Measurements from ENCODE around the gene PURB.
A peak's percentile ranks its signal among the peaks of the same experiment; 100 is the strongest.
"Not testable (repeated sequence)": the region's sequence is repeated elsewhere in the genome, so short reads cannot be mapped to it uniquely, and the experiment has no call there.

Gene PURB

DNA sequence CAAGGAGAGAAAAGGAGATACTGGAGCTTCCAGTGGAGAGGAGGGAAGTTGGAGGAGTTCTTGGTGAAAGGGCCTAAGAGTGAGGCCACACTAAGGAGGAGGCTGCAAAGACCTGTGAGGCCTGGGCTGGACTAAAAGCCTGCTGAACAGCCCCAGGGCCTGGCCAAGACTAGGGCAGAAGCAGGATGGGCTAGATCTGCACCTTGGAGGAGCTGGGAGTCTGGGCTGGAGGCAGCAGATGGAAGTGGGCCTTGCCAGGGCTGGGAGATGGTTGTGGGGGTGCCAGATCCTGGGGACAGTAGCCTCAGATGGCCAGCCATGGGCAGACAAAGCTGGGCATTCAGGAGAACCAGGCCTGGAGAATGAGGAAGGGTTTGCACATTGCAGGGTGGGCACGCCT, 6.5 kb upstream of the PURB start:
- DNase-seq (ENCODE audit: low read depth): no peak

DNA sequence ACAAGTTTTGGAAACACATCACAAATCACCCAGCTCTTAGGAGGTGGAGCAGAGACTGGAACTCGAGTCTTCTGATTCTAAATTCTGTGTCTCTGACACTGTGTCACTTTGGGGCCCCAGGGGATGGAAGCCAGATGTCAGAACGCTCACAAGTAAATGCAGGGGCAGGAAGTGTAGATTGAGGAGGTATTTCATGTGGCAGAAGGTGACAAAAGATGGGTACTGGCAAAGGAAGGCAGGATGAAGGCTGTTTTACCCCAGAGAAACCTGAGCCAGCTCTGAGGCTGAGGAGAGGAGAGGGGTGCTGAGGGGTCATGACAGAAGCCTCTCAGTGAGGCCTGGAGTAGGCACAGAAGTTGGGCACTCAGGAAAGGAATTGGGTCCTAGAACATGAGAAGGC, 6.0 kb upstream of the PURB start:
- no peak for DNase-seq (ENCODE audit: low read depth)

DNA sequence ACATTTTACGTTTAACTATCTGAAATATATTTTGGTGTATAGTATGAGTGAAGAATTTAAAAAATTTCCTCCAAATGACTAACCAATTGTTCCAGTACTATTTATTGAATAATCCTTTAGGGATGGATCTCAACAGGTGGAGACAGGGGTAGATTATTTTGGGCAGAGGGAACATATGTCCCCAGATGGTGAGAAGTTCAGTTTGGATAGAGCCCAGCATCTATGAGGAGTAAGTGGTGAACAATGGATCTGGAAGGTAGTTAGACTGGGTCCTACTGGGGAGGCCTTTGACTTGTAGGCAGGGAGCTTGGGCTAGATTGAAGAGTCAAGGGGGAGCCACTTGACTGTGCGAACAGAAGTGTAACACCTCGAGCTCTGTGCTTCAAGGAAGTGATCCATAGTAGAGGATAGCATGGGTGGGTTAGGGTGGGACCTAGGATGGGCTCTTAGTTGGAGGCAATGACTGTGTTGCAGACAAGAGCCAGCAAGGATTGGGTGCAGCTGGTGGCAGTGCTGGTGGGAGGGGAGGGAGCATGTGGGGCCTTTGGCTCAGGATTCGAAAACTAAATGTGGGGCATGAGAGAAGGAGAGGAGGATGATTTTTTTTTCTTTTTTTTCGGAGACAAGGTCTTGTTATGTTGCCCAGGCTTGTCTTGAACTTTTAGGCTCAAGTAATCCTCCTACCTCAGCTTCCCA, 3.9 kb upstream of the PURB start:
- DNase-seq (ENCODE audit: low read depth): no peak

DNA sequence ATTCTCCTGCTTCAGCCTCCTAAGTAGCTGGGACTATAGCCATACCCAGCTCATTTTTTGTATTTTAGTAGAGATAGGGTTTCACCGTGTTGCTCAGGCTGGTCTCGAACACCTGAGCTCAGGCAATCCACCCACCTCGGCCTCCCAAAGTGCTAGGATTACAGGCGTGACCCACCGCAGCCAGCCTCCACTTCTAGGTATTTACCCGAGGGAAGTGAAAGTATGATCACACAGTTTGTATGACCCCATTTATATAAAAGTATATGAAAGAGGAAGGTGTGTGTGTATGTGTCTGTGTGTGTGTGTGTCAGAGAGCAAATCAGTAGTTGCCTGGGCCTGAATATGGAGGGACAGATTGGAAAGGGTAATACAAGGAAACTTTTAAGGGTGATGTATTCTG, 2.0 kb upstream of the PURB start:
- DNase-seq (ENCODE audit: low read depth): no peak

DNA sequence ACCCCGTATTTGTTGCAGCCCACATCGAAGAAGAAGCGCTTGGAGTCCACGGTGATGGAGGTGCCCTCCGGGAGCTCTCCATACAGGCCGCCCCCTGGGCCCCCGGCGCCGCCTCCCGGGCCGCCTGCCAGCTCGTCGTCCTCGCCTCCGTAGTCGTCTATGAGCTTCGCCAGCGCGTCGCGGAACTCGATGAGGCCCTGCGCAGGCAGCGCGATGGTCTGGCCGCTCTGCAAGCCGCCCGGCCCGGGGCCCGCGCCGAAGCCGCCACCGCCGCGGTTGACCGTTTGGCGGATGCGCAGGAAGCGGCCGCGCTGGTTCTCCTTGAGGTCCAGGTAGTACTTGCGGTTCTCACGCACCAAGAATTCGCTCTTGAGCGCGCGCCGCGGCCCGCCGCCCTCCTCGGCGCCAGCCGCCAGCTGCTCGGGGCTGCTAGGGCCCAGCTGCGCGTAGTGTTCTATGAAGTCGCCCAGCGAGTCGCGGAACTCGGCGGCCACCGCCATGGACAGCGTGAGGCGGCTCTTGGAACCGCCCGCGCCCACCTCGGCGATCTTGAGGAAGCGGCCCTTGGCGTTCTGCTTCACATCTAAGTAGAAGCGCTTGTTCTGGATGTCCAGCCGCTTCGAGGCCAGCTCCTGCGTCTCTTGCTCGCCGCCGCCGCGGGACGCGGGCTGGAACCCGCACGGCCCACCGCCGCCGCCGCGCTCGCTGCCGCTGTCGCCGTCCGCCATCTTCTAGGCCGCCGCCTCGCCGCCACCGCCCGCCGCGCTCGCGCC, 523 bp downstream of the PURB start:
- DNase-seq (ENCODE audit: low read depth): peak; percentile 77

DNA sequence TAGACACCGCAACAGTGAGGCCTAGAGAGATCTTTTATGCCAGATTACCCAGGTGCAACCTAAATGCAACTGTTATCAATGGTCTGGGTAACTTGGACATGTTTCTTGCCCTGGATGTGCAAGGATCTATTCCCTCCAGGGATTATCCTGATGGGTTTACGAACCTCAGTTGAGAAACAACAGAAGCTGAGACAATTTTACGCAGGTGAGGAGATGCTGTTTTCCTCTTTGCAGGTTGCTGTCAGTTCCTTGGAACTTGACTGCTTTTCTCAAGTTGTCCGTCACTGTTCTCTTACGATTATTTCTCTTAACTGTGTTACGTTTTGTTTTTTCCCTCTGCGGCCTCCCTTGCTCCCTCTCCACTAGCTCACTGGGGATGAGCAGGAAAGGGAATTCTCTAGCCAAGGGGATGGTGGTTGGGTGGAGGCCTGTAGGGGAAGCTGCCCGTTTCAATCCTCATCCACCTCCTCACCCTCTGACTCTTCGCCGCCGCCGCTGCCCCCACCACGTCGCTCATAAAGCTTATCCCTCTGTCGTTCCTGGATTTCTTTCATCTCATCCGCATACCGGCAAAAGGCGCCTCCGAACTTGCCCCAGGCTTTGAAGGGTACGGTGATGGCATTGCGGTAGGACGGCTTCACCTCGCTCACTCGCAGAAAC, 1.2 kb downstream of the PURB start:
- no peak for DNase-seq (ENCODE audit: low read depth)

DNA sequence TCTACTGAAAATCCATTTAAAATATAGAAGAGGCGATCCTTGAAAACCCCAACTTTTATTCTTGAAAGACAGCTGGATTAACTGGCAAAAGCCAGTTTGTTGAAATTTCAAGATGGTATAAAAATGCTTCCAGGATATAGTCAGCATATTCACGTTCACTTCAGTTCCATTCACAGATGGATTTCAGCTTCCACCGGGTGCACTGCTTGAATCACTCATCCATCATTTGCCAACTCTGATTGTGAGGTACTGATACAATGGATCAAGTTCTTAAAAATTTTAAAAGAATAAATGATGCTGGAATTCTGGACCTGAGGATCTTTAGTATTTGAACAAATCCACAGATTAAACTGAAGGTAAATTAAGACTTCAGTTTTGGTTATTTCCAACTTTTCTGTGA, 2.4 kb downstream of the PURB start:
- DNase-seq (ENCODE audit: low read depth): peak; percentile 57

DNA sequence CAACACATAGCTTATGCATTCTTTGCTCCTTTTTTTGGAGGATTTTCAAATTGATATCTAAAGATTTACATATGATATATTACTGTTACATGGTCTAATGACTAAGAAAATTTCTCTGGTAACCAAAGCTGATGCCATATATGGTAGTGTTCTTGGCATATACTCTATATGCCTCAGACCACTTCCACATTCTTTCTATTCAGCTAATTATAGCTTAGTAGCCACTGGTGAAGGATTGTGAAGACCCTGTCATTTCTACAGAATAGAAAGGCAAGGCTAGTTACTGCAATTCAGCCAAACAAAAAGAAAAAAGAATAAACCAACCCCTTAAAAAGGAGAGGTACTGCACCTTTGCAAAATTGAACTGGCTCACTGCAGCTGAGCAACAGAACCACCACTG, 3.7 kb downstream of the PURB start:
- peak; percentile 86 for DNase-seq (ENCODE audit: low read depth)

DNA sequence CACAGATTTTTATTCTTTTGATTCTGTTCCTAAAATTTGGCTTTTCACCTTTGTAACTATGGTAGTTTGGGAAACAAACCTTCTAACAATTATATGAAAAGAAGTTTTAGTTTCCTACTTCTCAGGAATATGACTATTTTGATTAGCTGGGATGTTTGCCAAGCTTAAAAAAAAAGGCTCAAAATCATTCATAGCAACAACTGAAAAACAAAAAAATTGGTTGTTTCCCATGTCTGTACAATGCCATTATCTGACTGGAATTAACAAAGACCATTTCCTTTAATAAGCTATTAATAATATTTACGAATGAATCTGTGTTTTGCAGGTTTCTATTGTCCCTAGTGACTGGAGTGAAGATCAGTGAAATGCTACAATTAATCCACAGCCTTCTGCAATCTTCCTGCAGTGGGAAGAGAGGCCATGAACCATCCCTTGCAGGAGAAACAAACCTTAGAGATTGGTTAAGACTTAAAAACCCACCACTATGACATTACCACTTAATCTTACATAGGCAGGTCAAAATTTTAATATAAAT, 4.2 kb downstream of the PURB start:
- no peak for DNase-seq (ENCODE audit: low read depth)

DNA sequence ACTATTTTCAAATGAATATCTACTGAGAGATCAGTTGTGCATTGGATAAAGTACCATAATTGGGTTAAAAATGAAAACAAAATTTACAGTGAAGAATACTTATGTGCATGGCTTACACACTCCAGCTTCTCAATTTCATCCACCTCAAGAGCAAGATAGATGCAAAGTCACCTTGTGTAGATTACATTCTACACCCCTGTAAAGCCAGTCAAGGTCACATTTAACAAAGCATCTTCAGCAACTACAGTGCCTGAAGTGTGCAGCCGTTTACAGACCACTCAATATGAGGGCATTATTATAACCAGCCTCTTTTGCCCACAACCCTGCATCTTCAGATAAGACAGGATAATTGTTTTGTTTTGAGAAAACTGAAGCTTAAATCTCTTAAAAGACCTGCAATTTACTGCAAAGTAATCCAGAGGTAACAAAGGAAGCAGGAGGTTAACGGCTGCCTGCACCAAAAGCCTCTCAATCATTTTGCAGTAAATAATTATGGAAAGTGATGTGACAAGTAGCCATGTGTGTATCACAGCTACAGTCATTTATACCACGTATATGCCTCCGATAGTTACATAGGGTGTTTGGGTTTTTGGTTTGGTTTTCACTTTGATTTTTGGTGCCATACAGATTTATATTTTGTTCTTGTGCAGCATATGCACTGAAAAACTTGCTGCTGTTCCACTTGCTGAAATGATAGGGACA, 4.9 kb downstream of the PURB start:
- no peak for DNase-seq (ENCODE audit: low read depth)

DNA sequence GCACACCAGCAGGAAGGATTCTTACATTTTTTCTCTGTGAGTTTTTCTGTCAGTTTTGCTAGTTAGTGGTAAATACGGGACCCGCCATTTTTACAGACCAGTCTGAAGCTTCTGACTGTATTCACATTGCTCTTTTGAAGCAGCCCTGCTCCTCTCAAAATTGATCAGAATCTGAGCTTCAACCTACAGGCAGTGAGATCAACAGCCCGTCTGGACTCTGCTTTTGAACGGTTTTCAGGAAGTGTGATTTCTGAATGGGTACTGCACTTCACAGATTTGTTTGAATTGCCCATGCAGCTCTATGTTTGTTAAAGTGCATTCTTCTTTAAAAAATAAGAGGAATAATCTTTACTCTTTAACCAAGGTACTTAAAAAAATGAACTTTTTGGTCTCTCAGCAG, 8.9 kb downstream of the PURB start:
- no peak for DNase-seq (ENCODE audit: low read depth)

DNA sequence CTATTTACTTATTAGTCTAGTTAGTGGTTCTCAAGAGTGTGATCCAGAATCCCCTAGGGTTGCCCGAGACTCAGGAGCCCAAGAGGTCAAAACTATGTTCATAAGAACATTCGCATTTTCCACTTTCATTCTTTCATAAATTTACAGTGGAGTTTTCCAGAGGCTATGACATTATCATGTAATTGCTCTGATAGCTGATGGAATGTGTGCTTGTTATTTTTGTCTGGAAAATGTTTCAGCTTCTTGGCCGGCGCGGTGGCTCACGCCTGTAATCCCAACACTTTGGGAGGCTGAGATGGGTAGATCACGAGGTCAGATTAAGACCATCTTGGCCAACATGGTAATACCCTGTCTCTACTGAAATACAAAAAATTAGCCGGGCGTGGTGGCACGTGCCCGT, 10.1 kb downstream of the PURB start:
- DNase-seq (ENCODE audit: low read depth): no peak

DNA sequence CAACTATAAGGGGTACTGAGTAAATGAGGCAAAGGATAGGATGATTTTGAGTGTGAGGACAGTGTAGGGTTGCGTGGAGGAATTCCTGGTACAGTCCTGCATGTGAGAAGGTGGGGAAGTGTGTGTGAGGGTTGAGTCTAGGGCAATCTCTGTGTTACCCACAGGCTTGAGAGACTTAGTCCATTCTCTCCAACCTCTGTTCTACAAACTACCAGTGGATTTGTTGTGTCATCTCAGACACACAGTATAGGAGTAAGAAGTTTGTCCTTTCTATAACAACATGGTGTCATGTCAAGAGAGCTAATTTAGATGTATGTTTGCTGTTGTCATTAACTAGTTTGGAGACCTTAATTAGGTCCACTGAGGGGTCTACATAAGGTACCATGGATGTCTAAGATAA, 12.5 kb downstream of the PURB start:
- DNase-seq (ENCODE audit: low read depth): no peak

DNA sequence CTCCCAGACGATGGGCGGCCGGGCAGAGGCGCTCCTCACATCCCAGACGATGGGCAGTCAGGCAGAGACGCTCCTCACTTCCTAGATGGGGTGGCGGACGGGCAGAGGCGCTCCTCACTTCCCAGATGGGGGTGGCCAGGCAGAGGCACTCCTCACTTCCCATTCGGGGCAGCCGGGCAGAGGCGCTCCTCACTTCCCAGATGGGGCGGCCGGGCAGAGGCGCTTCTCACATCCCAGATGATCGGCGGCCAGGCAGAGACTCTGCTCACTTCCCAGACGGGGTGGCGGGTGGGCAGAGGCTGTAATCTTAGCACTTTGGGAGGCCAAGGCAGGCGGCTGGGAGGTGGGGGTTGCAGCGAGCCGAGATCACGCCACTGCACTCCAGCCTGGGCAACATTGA, 13.4 kb downstream of the PURB start:
- not testable (repeated sequence) for DNase-seq (ENCODE audit: low read depth)

DNA sequence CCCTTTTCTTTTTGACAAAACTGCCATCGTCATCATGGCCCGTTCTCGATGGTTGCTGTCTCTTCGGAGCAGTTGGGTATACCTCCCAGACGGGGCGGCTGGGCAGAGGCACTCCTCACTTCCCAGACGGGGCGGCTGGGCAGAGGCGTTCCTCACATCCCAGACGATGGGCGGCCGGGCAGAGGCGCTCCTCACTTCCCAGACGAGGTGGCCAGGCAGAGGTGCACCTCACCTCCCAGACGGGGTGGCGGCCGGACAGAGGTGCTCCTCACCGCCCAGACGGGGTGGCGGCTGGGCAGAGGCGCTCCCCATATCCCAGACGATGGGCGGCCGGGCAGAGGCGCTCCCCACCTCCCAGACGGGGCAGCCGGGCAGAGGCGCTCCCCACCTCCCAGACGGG, 14.6 kb downstream of the PURB start:
- DNase-seq (ENCODE audit: low read depth): not testable (repeated sequence)

DNA sequence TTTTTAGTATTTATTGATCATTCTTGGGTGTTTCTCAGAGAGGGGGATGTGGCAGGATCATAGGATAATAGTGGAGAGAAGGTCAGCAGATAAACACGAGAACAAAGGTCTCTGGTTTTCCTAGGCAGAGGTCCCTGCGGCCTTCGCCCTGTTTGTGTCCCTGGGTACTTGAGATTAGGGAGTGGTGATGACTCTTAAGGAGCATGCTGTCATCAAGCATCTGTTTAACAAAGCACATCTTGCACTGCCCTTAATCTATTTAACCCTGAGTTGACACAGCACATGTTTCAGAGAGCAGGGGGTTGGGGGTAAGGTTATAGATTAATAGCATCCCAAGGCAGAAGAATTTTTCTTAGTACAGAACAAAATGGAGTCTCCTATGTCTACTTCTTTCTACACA, 15.0 kb downstream of the PURB start:
- not testable (repeated sequence) for DNase-seq (ENCODE audit: low read depth)

DNA sequence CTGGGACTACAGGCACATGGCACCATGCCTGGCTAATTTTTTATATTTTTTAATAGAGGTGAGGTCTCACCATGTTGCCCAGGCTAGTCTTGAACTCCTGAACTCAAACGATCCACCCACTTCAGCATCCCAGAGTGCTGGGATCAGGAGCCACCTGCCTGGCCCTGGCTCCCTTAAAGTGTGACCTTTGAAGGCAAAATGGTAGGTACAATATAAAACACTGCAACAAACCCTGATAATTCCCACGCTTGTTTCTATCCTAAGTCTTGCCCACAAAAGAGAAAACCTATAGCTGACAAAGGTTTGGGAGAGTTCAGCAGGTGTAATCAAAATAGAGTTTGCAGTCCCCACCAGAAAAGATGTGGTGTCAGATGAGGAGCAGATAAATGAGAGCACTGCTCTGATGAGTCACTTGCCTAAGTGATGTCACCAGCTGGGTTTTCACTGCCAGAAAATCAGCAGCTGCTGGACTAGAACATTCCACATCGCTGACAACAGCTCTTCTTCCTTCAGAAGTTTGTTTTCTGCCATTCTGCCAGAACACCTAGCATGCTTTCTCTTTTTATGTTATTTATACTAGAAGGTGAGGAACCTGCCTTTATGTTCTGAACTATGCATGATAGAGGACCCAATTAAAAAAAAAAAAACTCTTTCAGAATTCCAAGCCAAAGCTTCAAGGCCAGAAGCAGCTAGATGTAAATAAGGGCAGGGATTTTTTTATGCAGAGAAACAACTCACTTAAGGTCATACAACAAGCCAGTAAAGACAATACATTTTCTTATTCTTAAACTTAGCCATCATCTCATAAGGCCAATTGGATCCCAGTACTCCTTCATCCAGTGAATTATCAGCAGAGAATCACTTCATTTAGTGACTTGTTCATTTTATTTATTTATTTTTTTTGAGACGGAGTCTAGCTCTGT, 18.0 kb downstream of the PURB start:
- DNase-seq (ENCODE audit: low read depth): peak; percentile 90

DNA sequence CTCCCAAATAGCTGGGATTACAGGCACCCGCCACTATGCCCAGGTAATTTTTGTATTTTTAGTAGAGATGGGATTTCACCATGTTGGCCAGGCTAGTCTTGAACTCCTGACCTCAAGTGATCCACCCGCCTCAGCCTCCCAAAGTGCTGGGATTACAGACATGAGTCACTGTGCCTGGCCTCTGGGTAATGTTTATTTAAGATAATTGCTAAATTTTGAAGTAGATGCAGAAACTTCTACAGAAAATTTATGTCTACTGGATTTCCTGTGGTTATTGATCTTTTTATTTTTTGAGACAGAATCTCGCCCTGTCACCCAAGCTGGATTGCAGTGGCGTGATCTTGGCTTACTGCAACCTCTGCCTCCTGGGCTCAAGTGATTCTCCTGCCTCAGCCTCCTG, 23.4 kb downstream of the PURB start:
- DNase-seq (ENCODE audit: low read depth): peak; percentile 39

DNA sequence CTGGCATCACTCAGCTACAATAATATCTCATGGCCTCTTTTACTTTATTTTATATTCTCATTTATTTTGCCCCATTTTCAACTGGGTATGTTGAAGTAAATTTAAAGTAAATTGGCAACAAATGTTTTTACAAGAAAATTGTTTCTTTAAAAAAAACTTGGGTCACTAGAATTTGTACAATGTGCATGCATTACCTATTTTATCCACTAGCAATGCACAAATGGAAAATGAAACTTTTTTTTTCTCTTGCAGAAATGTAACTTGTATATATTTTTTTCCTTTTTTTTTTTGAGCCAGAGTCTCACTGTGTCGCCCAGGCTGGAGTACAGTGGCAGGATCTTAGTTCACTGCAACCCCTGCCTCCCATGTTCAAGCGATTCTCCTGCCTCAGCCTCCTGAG, 27.2 kb downstream of the PURB start:
- DNase-seq (ENCODE audit: low read depth): peak; percentile 29

DNA sequence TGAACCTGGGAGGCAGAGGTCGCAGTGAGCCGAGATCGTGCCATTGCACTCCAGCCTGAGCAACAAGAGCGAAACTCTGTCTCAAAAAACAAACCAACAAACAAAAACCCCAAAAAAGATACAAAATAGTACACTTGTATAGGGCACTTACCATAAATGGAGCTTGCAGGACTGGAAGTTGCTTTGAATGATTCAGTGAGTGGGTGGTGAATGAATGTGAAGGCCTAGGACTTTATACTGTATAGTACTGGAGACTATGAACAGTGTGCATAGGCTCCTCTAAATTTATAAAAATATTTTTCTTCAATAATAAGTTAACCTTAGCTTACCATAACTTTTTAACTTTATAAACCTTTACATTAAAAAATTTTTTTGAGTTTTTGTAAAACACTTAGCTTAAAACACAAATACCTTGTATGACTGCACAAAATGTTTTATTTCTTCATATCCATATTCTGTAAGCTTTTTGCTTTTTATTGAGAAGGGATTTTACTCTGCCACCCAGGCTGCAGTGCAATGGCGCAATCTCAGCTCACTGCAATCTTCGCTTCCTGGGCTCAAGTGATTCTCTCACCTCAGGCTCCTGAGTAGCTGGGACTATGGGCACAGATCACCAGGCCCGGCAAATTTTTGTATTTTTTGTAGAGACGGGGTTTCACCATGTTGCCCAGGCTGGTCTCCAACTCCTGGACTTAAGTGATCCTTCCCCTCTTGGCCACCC, 30.5 kb downstream of the PURB start:
- DNase-seq (ENCODE audit: low read depth): no peak

DNA sequence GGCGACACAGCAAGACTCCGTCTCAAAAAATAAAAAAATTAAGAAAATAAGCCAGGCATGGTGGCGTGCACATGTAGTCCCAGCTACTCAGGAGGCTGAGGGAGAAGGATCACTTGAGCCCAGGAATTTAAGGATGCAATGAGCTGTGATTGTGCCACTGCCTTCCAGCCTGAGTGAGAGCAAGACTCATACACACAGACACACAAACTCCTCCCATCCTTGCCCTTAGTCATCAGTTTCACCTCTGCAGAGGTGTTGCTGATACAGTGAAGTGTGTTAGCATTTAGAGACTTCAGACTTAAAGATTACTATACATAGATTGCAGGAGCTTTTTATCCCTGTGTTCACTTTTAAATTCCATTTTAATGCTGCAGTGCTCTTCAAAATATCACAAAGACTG, 31.9 kb downstream of the PURB start:
- DNase-seq (ENCODE audit: low read depth): peak; percentile 40

Measured in ELR (cell line).